Kidney glomerular epithelial cell (primary cell): ENCODE results near the gene GAS2L1.

Experiments used
- DNase-seq: peaks from one replicate; lab custom pipeline; 2025; lab: John Stamatoyannopoulos, UW

GAS2L1 gene

GRCh38 chr22:29327089-29327764 is 20.8 kb downstream of the GAS2L1 start:
- no peak for DNase-seq

- DNase-seq = no peak
Observed at GRCh38 chr22:29328055-29328454, 21.6 kb downstream of the GAS2L1 start.

DNA sequence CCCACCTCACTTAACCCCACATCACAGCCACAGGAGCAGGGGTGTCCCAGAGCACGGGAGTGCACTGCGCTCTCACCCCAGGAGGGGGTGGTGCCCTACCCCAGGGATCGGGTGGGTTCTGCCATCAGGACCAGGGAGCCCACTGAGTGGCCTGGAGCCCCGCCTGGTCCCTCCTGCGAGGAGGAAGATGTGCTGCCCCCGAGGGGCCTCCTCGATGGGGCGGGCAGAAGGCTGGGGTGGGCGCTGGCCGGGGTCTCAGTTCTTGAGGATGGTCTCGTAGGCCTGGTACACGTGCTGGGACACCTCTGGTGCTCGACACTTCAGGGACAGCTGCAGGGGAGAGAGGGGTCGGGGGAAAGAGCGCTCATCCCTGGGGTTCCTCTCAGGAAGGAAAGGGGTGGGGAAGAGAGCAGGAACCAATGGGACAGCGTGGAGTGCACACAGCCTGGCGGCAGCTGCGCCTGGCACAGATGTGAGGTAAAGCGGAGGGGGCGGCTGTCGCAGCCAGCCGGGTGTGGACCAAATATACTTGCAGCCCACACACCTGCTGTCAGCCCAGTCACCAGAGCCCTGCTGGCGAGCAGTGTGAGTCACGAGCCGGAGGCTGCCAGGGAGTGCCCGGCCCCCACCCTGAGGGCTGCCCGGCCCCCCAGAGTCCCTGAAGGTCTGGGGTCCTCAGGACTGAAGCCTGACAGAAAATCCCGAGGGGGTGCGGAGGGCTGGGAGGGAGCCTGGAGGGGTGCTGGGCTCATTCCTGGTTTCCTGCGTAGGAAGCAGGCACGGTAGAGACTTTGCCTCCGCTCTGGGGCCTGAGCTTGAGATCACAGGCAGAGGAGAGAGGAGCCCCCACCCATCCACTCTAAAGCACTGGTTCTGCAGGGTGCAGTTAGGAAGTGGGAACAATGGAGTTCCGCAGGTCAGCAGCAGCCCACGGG is 22.4 kb downstream of the GAS2L1 start:
- no peak for DNase-seq

- no peak for DNase-seq
Observed at GRCh38 chr22:29329581-29329980, 23.1 kb downstream of the GAS2L1 start.

GRCh38 chr22:29330291-29330690 is 23.8 kb downstream of the GAS2L1 start:
- no peak for DNase-seq

DNA sequence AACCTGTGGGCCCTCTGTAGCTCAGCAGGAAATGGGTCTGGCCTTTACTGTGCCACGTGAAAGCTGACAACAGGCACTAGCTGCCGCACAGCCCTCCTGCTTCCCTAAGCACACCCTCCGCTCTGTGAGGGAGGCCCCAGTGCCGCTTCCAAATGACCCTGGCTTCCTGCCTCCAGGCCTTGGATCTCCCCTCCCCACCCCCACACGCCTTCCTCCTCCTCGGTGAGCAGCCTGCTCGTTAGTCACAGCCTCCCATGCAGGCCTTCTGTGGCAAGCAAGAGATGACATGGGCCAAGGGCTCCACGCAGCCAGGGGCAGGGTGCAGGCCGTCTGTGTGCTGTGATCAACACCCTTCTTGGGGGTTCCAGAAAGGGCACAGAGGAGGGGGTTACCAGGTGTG is 24.3 kb downstream of the GAS2L1 start:
- DNase-seq = no peak

- DNase-seq = no peak
Observed at GRCh38 chr22:29331213-29331612, 24.8 kb downstream of the GAS2L1 start.

DNA sequence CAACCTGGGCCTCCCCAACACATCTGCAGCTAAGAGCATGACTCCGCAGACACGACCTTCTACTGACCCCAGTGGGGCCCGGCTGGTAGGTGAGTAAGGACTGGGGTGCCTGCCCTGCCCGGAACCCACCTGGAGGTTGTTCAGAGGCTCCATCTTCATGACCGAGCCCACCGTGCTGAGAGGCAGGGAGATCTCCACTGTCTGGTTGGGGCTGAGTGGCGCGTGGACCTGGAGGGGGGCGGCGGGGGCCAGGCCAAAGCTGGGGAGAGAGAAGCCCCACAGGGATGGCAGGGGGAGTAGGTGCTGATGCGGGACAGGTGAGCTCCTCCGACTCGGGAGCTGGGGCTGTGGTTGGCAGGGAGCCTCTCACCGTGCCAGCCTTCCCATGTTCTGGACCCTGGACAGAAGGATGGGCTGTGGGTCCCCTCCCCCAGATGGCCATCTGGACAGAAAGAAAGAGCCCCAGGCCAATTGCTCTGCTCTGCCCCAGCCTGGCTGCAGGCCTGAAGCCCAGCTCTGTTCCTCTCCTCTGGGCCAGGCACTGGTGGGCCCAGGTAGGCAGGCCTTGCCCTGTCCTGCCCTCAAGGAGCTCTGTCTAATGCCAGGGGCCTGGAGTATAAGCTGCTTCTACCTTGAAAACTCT is 25.3 kb downstream of the GAS2L1 start:
- no peak for DNase-seq

GRCh38 chr22:29332886-29333496 is 26.5 kb downstream of the GAS2L1 start:
- no peak for DNase-seq

GRCh38 chr22:29334148-29334547 is 27.7 kb downstream of the GAS2L1 start:
- DNase-seq = no peak

DNA sequence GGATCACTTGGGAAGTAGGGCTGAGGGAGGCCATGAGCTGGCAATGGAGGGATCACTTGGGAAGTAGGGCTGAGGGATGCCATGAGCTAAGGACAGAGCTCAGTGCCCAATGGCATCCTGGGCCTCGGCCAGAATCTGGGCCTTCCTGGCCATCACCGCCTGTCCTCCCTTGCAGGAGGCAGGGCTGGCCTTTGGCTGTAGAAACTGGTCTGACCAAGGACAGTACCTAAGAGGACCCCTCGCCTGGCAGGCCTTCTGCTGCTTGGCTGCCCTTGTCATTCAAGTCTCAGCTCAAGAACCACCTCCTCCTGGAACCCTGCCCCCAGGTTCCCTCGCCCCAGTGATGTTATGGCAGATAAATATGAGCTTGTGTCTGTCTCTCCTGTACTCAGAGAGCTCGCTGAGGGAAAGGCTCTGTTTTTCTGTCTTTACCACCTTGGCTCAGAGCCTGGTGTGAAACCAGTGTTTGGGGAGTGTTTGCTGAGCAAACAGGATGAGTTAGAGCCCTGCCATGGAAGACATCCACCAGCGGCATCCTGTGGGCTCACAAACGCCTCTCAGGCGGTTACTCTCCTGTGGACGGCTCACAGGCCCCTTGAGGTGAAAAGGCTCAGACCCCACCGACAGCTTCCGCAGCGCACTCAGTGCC is 28.4 kb downstream of the GAS2L1 start:
- DNase-seq = no peak

GRCh38 chr22:29335656-29336055 is 29.2 kb downstream of the GAS2L1 start:
- DNase-seq = no peak

- no peak for DNase-seq
Observed at GRCh38 chr22:29336751-29337490, 30.5 kb downstream of the GAS2L1 start.

DNA sequence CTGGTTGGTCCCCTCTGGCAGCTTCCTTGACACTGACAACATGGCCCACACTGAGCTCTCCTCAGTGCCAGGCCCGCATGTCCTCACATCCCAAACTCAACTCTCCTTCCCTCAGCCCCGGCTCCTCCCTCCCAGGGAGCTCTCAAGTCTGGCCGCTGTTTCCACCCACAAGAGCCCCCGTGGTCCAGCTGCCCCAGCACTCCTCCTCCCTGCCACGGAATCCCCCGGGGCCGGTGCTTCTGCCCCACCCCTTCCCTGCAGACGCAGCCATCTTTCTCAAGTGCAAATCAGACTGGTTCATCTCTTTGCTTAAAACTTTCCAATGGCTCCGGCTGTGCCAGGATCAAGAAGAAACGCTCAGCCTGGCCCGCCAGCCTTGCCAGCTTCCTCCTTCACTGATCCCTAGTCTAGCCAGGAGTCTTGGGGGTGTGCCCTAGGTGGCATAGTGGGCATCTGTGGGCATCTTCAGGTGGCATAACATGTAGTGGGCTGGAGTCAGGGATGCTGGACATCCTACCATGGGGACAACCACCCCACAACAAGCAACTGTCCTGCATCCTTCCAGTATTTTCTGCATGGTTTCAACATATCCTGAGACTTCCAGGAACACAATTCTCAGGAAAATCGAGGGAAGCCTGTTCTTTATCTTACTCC is 31.3 kb downstream of the GAS2L1 start:
- no peak for DNase-seq

DNA sequence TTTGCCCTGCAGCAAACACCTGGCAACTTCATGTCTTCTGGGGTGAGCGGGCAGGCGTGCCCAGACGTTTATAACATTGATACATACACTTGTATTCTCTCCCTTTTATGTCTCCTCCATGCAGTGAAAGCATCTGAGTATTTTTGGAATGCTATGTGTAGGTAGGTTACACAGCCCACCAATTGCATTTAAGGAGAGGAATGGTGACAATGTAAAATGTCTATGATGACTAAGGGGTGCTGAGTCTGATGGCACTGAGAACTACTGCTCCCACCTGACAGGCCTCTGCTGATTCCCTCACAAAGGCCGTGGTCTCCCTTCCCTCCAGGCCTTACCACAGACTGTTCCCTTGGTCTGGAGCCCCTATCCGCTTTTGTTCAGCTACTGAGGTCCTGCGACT is 31.9 kb downstream of the GAS2L1 start:
- DNase-seq = no peak

DNA sequence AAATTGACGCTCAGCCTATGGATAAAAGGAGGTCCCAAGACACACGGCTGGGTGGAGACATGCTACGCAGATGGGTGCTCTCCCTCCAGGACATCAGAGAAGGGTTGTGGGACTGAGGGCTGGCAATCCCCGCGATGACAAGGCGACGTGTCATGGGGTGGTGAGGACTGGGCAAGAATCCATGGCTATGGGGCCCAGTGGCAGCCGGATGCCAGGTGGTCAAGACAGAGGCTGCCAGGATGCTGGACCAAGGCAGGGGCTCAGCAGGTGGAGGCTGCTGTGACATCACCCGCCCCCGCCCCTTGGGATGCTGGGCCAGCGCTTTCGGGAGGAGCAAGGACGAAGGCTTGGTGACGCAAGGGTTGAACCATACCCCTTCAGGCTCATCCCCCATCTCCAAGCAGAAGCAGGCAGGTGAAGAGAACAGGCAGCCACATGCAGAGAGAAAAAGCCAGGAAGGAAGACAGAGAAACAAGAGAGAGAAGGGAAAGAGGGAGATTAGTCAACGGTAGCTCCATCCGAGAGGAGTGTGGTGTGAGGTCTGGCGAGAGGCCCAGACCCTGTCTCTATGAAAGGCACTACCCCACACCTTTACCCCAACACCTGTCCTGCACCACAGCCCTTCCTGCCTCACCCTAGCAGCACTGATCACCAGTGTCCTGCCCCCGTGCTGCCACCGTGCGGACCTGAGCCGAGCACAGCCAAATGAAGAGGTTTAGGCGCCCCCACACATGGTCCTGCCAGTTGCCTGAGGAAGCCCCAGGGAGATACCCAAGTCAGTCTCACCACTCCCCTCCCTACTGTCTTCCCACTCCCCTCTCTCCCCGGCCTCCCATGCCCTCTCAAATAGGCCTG is 33.2 kb downstream of the GAS2L1 start:
- DNase-seq = no peak

- DNase-seq = no peak
Observed at GRCh38 chr22:29340566-29340965, 34.1 kb downstream of the GAS2L1 start.

GRCh38 chr22:29341056-29341848 is 34.8 kb downstream of the GAS2L1 start:
- no peak for DNase-seq

- no peak for DNase-seq
Observed at GRCh38 chr22:29341849-29342127, 35.3 kb downstream of the GAS2L1 start.
